OCI-LY3 (cell line): ENCODE results near the gene ITGA2.

ENCODE experiments used
- H2AFZ ChIP-seq: fragments of 200-600, 300-600 bp; shearing (Covaris generic); 2 replicates; pipeline ENCODE4 v1.6.0; 2014; ENCODE audit warnings: antibody characterized with exemption, low read depth, low read length
- H3K27ac ChIP-seq: fragments of 200-600, 300-600 bp; sonication (generic); 2 replicates; pipeline ENCODE4 v1.5.1; 2014; ENCODE audit warnings: mild to moderate bottlenecking, low read length, moderate library complexity, mixed read lengths
- H3K27me3 ChIP-seq: fragments of 200-600, 300-600 bp; sonication (generic); 2 replicates; pipeline ENCODE4 v1.6.1; 2014; ENCODE audit warnings: low read depth, low read length, mixed read lengths
- H3K36me3 ChIP-seq: fragments of 200-600, 300-600 bp; sonication (generic); replicated peaks from 2 replicates; pipeline ENCODE3; 2014; ENCODE audit warnings: low read depth, low read length, mixed read lengths
- H3K4me1 ChIP-seq: fragments of 300-600, 200-600 bp; sonication (generic); 2 replicates; pipeline ENCODE4 v1.6.1; 2014; ENCODE audit warnings: low read length, mixed read lengths
- H3K4me2 ChIP-seq: fragments of 200-600, 300-600 bp; sonication (generic); 2 replicates; pipeline ENCODE4 v1.6.1; 2014; ENCODE audit warnings: low read length, mixed read lengths
- H3K4me3 ChIP-seq: fragments of 300-600, 200-600 bp; sonication (generic); 2 replicates; pipeline ENCODE4 v1.5.1; 2014; ENCODE audit warnings: antibody characterized with exemption, mild to moderate bottlenecking, low read length, moderate library complexity
- H3K79me2 ChIP-seq: fragments of 300-600, 200-600 bp; shearing (Covaris generic); 2 replicates; pipeline ENCODE4 v1.6.1; 2014; ENCODE audit warnings: mild to moderate bottlenecking, low read length, mixed read lengths
- H3K9ac ChIP-seq: fragments of 300-600, 200-600 bp; shearing (Covaris generic); 2 replicates; pipeline ENCODE4 v1.6.0; 2014; ENCODE audit warnings: mild to moderate bottlenecking, low read length, moderate library complexity
- H3K9me3 ChIP-seq: fragments of 200-600, 300-600 bp; shearing (Covaris generic); 2 replicates; pipeline ENCODE4 v1.6.1; 2014; ENCODE audit warnings: low read length, mixed read lengths; ENCODE audit not compliant: insufficient read depth
- H4K20me1 ChIP-seq: fragments of 200-600, 300-600 bp; sonication (generic); 2 replicates; pipeline ENCODE4 v1.6.1; 2016; ENCODE audit warnings: low read length, mixed read lengths; ENCODE audit not compliant: insufficient read depth
- CTCF ChIP-seq: fragments of 200-600, 300-600 bp; sonication (generic); IDR thresholded peaks from 2 replicates; pipeline ENCODE4 v1.5.1; 2014; ENCODE audit warnings: antibody characterized with exemption, low read length, low read depth
- EZH2phosphoT487 ChIP-seq: fragments of 200-600 bp; shearing (Covaris generic); IDR thresholded peaks from 2 replicates; pipeline ENCODE4 v1.6.1; 2018; ENCODE audit warnings: antibody characterized with exemption, mixed run types, low read depth

Gene ITGA2

GRCh38 chr5:53048248-53048647 is 59.1 kb downstream of the ITGA2 start:
- TF ChIP-seq CTCF (no peak), EZH2phosphoT487 (no peak)
- Histone ChIP-seq H4K20me1 (no peaks in the 10 kb centered on the region), H3K4me3 (peak overlapping the region; percentile 21), H3K4me2 (peak overlapping the region; percentile 65), H2AFZ (no peak overlapping the region), H3K36me3 (peaks cover 17% of the 10 kb centered on the region), H3K9ac (peak overlapping the region; percentile 46), H3K79me2 (no peaks in the 10 kb centered on the region), H3K9me3 (no peaks in the 10 kb centered on the region), H3K4me1 (peaks cover 52% of the 10 kb centered on the region), H3K27me3 (no peaks in the 10 kb centered on the region), H3K27ac (peak overlapping the region; percentile 84)

- H3K9ac ChIP-seq: no peak overlapping the region
- H3K4me1 ChIP-seq: peaks cover 28% of the 10 kb centered on the region
- H3K4me3 ChIP-seq: no peak overlapping the region
- H3K27ac ChIP-seq: no peak overlapping the region
- no peaks in the 10 kb centered on the region for H3K79me2 ChIP-seq
- H4K20me1 ChIP-seq: no peaks in the 10 kb centered on the region
- H2AFZ ChIP-seq: no peak overlapping the region
- no peak overlapping the region for H3K4me2 ChIP-seq
- no peaks in the 10 kb centered on the region for H3K9me3 ChIP-seq
- peaks cover 22% of the 10 kb centered on the region for H3K36me3 ChIP-seq
- H3K27me3 ChIP-seq: no peaks in the 10 kb centered on the region
- TF ChIP-seq EZH2phosphoT487 (no peak), CTCF (no peak)
These were observed 63.3 kb downstream of the ITGA2 start for GRCh38 chr5:53052499-53052898.

GRCh38 chr5:53053364-53053763 is 64.2 kb downstream of the ITGA2 start:
- H4K20me1 ChIP-seq: no peaks in the 10 kb centered on the region
- no peak overlapping the region for H3K4me3 ChIP-seq
- no peaks in the 10 kb centered on the region for H3K79me2 ChIP-seq
- TF ChIP-seq CTCF (no peak), EZH2phosphoT487 (no peak)
- H3K27ac ChIP-seq: no peak overlapping the region
- H3K9ac ChIP-seq: no peak overlapping the region
- peaks cover 23% of the 10 kb centered on the region for H3K36me3 ChIP-seq
- H3K4me1 ChIP-seq: peaks cover 19% of the 10 kb centered on the region
- H3K4me2 ChIP-seq: no peak overlapping the region
- no peak overlapping the region for H2AFZ ChIP-seq
- H3K9me3 ChIP-seq: no peaks in the 10 kb centered on the region
- H3K27me3 ChIP-seq: no peaks in the 10 kb centered on the region

- H3K9me3 ChIP-seq: no peaks in the 10 kb centered on the region
- no peak overlapping the region for H3K4me2 ChIP-seq
- peaks cover 24% of the 10 kb centered on the region for H3K36me3 ChIP-seq
- H3K79me2 ChIP-seq: no peaks in the 10 kb centered on the region
- H4K20me1 ChIP-seq: no peaks in the 10 kb centered on the region
- H3K27me3 ChIP-seq: no peaks in the 10 kb centered on the region
- TF ChIP-seq EZH2phosphoT487 (no peak), CTCF (no peak)
- H2AFZ ChIP-seq: no peak overlapping the region
- no peak overlapping the region for H3K4me3 ChIP-seq
- no peaks in the 10 kb centered on the region for H3K4me1 ChIP-seq
- no peak overlapping the region for H3K27ac ChIP-seq
- H3K9ac ChIP-seq: no peak overlapping the region
These were observed 66.2 kb downstream of the ITGA2 start for GRCh38 chr5:53055365-53055764.
